Activated CD4-positive, alpha-beta T cell treated with anti-CD3 and anti-CD28 coated beads, Interleukin-2, Interleukin-4, amounts not matched to agents 100 ng/mL and 50 ng/mL, durations not matched to agents 16 hours and 8 hours (primary cell): ENCODE measurements around the gene FBXO45.
A peak's percentile ranks its signal among the peaks of the same experiment; 100 is the strongest.
"Not testable (repeated sequence)": the region's sequence is repeated elsewhere in the genome, so short reads cannot be mapped to it uniquely, and the experiment has no call there.

Experiments
- DNase-seq: peaks from one replicate; pipeline ENCODE4 v3.0.0-alpha.2; 2020; ENCODE audit warnings: low spot score

The FBXO45 gene

GRCh38 chr3:196568246-196569002, at the start of gene FBXO45, which contains the start of gene WDR53:
Gene FBXO45, plus strand, starts transcription at chr3:196568660. Its CDS starts 325 bp downstream, at chr3:196568985.
Gene WDR53, minus strand, starts transcription at chr3:196568554. Its CDS starts 7,079 bp downstream, at chr3:196561475.
- peak; percentile 96 for DNase-seq

DNA sequence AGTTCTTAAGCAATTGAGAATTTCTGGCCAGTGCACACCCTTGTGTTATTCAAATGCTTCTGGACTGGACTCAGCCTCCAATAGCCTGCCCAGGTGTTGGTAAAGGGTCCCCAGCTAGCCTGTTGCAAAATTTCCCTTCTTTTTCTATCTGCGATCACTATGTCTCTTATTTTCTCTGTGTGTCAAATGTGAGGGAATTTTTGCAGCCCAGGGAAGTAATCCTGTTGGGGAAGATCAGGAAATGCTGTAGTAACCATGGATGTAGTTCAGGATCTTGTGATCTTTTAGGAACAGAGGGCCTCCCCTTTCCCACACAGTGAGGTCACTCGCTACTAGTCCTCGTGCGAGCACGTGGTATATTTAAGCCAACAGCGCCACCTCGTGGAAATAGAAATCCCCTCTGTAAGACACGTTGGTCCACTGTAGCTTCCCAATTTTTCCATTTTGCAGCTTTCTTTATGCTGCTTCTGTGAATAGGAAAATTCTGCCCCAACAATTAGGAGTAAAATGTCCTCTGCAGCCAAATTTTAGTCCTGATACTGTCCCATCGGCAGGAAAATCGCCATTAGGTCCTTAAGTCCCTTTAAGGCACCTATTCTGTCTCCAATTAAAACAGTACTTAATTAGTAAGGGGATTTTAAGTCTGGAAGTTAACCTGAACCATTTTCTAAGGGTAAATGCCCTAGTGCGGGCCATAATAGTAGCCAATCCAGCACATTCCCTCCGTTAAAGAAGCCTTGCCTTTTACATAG, 49.3 kb upstream of the FBXO45 start:
- peak; percentile 64 for DNase-seq

DNA sequence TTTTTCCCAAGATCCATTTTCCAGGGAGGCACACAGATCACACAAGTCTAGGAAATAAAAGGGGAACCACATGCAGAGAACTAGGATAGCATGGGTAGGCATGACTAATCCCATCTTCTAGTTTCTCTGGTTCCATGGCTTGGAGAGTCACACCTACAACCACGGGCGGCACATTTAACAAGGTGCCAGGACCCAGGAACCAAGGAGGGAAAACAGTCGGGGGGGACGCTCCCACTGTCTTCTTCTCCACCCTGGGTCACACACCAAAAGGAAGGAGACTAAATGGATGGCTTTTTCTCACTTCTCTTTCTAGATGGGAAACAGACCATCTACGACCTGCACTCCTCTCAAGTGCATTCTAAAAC, 48.8 kb upstream of the FBXO45 start:
- DNase-seq: no peak

DNA sequence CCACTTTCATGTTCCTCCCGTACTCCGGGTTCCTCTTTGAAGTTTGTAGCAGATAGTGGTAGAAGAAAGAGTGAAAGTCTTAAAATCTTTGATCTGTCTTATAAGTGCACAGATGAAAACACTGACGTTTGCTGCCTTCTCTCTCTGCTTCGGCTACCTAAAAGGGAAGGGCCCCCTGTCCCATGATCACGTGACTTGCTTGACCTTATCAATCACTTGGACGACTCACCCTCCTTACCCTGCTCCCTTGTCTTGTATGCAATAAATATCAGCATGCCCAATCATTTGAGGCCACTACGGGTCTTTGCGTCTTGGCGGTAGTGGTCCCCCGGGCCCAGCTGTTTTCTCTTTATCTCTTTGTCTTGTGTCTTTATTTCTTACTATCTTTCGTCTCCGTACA, 47.2 kb upstream of the FBXO45 start:
- not testable (repeated sequence) for DNase-seq

DNA sequence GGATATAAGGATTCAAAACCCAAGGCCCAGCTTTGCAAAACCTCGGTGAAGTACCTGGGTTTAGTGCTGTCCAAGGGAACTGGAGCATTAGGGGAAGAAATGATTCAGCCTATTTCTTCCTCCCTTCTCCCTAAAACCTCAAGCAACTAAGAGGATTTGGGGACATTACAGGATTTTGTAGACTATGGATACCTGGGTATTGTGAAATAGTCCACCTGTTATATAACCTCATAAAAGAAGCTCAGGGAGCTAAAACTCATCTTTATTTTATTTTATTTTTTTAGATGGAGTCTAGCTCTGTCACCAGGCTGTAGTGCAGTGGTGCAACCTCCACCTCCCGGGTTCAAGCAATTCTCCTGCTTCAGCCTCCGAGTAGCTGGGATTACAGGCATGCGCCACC, 44.6 kb upstream of the FBXO45 start:
- DNase-seq: no peak

- no peak for DNase-seq
Observed at GRCh38 chr3:196524527-196524926, 43.9 kb upstream of the FBXO45 start.

- no peak for DNase-seq
Observed at GRCh38 chr3:196525141-196525540, 43.3 kb upstream of the FBXO45 start.

DNA sequence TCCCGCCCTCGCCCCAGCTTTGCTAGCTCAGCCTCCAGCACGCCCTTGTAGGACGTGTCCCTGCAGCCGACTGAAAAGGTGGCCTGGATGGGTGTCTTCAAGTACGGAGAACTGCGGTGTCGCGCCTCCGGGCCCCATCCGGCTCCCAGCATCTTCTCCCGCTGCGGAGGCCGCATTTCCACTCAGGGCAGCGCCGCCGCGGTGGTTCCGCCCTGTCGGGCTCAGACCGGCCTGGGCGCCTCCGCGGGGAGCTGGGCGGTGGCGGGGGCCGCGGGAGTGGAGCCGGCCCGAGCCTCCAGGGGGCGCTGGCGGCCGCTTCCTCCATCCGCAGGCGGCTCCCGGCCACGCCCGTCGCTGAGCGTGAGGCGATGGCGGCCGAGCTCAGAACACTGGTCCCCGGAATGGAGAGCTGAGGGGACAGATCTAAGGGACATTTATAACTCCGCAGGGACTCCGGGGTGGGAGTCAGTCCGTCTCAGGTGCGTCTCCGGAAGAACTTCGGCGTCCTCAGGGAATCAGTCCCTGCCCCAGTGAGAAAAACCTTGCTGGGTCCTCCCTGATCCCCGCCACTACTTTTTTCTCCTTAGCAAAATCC, 39.7 kb upstream of the FBXO45 start:
- peak; percentile 88 for DNase-seq

- no peak for DNase-seq
Observed at GRCh38 chr3:196531418-196531817, 37.0 kb upstream of the FBXO45 start.

- no peak for DNase-seq
Observed at GRCh38 chr3:196533260-196533681, 35.2 kb upstream of the FBXO45 start.

- peak; percentile 61 for DNase-seq
Observed at GRCh38 chr3:196537319-196537984, 31.0 kb upstream of the FBXO45 start.

DNA sequence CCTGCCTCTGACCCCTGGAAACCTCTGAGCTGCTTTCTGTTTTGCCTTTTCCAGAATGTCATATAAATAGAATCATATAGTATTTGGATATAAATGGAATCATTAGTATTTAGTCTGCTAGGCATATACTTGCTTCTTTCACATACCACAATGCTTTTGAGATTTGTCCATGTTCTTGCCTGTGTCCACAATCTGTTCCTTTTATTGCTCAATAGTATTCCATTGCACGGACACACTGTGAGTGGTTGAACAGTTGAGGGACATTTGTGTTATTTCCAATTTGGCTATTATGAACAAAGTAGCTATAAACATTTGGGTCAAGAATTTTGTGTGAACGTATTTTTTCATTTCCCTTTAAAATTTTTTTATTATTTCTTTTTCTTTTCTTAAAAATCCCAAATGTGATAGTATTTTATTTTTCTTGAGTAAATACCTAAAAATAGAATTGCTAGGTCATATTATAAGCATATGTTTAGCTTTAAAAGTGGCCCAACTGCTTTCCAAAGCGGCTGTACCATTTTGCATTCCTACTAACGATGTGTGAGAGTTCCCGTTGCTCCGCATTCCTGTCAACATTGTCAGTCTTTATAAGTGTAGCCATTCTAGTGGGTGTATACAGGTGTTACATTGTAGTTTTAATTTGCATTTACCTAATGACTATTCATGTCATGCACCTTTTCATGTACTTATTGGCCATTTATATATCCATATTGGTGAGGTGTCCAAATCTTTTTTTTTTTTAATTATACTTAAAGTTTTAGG, 26.6 kb upstream of the FBXO45 start:
- DNase-seq: no peak

DNA sequence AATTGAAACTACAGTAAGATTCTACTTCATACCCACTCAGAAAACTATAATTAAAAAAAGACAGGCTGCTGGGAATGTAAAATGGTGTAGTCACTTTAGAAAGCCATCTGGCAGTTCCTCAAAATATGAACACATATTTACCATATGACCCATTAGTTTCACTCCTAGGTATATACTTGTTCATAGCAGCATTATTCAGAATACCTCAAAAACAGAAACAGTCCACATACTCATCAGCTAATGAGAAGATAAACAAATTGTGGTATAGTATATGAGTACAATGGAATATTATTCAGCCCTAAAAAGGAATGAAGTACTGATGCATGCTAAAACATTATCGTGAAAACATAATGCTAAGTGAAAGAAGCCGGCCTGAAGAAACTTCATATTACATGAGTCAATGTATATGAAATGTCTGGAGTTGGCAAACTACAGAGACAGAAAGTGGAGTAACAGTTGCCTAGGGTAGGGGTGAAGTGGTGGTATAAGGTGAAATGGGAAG, 23.9 kb upstream of the FBXO45 start:
- DNase-seq: no peak

GRCh38 chr3:196546537-196546936, 21.9 kb upstream of the FBXO45 start:
- DNase-seq: no peak

GRCh38 chr3:196547067-196547466, 21.4 kb upstream of the FBXO45 start:
- DNase-seq: no peak

DNA sequence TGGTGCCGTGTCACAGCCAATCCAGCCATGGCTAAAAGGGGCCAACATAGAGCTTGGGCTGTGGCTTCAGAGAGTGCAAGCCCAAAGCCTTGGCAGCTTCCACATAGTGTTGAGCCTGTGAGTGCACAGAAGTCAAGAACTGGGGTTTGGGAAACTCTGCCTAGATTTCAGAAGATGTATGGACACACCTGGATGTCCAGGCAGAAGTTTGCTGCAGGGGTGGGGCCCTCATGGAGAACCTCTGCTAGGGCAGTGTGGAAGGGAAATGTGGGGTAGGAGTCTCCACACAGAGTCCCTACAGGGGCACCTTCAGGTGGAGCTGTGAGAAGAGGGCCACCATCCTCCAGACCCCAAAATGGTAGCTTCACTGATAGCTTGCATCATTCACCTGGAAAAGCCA, 19.1 kb upstream of the FBXO45 start:
- not testable (repeated sequence) for DNase-seq

DNA sequence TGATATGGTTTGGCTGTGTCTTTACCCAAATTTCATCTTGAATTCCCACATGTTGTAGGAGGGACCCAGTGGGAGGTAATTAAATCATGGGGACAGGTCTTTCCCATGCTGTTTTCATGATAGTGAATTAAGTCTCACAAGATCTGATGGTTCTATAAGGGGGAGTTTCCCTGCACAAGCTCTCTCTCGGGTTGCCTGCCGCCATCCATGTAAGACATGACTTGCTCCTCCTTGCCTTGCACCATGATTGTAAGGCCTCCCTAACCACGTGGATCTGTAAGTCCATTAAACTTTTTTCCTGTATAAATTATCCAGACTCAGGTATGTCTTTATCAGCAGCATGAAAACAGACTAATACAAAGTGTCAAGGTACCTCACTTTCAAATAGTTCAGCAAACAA, 18.3 kb upstream of the FBXO45 start:
- not testable (repeated sequence) for DNase-seq

- DNase-seq: no peak
Observed at GRCh38 chr3:196552253-196552652, 16.2 kb upstream of the FBXO45 start.

DNA sequence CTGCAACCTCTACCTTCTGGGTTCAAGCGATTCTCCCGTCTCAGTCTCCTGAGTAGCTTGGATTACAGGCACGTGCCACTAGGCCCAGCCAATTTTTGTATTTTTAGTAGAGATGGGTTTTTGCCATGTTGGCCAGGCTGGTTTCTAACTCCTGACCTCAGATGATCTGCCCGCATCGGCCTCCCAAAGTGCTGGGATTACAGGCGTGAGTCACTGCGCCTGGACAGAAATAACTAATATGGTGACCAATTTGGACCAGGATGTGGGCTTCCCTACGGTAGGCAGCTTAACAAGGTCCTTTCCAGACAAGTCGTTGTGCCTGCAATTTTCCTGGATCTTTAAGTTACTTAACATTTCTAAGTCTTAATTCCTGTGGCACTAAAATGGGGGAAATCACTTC, 14.9 kb upstream of the FBXO45 start:
- no peak for DNase-seq

GRCh38 chr3:196554205-196554604, 14.3 kb upstream of the FBXO45 start:
- no peak for DNase-seq

- no peak for DNase-seq
Observed at GRCh38 chr3:196555295-196555694, 13.2 kb upstream of the FBXO45 start.
